H9 (cell line): ENCODE data around the gene TSPEAR. TPM values are rescaled to one million over a fixed set of nuclear protein-coding genes. Genes with fewer than 3 reads are reported as not detected.

Experiments
- DNase-seq: peaks from one replicate; pipeline ENCODE4 v3.0.0-alpha.2; 2017
- H2AFZ ChIP-seq: one replicate; pipeline ENCODE4 v1.6.1; 2013; ENCODE audit warnings: mild to moderate bottlenecking, low read length, control low read depth, moderate library complexity
- H2AK5ac ChIP-seq: 2 replicates; pipeline ENCODE4 v1.6.1; 2013; ENCODE audit warnings: low read length, control low read depth, mixed read lengths; ENCODE audit not compliant: insufficient read length
- H2BK120ac ChIP-seq: one replicate; pipeline ENCODE4 v1.6.1; 2013; ENCODE audit warnings: low read depth, mild to moderate bottlenecking, low read length, control low read depth, inconsistent platforms; ENCODE audit not compliant: poor library complexity, severe bottlenecking
- H2BK12ac ChIP-seq: 2 replicates; pipeline ENCODE4 v1.6.1; 2013; ENCODE audit warnings: low read length, control low read depth, mixed read lengths, low read depth; ENCODE audit not compliant: insufficient read length
- H2BK15ac ChIP-seq: 2 replicates; pipeline ENCODE4 v1.6.1; 2013; ENCODE audit warnings: low read depth, low read length, control low read depth
- H2BK20ac ChIP-seq: one replicate; pipeline ENCODE4 v1.6.1; 2013; ENCODE audit warnings: low read depth, mild to moderate bottlenecking, low read length, control low read depth, inconsistent platforms; ENCODE audit not compliant: poor library complexity, severe bottlenecking
- H2BK5ac ChIP-seq: 2 replicates; pipeline ENCODE4 v1.6.1; 2013; ENCODE audit warnings: low read length, control low read depth, mixed read lengths; ENCODE audit not compliant: insufficient read length
- H3K14ac ChIP-seq: 2 replicates; pipeline ENCODE4 v1.6.1; 2013; ENCODE audit warnings: low read length, control low read depth; ENCODE audit not compliant: insufficient read depth
- H3K18ac ChIP-seq: 2 replicates; pipeline ENCODE4 v1.6.1; 2013; ENCODE audit warnings: low read depth, mild to moderate bottlenecking, mixed read lengths, low read length, control low read depth; ENCODE audit not compliant: insufficient read length
- H3K23ac ChIP-seq: 2 replicates; pipeline ENCODE4 v1.6.1; 2013; ENCODE audit warnings: low read length, control low read depth, mixed read lengths, low read depth; ENCODE audit not compliant: insufficient read length
- H3K23me2 ChIP-seq: 2 replicates; pipeline ENCODE4 v1.6.1; 2013; ENCODE audit warnings: low read depth, mild to moderate bottlenecking, mixed read lengths, low read length, control low read depth; ENCODE audit not compliant: insufficient read length, poor library complexity, severe bottlenecking
- H3K27ac ChIP-seq: 2 replicates; pipeline ENCODE4 v1.5.1; 2013; ENCODE audit warnings: low read length, control low read depth, mixed read lengths, low read depth; ENCODE audit not compliant: insufficient read length
- H3K27me3 ChIP-seq: 2 replicates; pipeline ENCODE4 v1.6.1; 2013; ENCODE audit warnings: low read length, control low read depth, inconsistent platforms; ENCODE audit not compliant: insufficient read depth
- H3K4ac ChIP-seq: 2 replicates; pipeline ENCODE4 v1.6.1; 2013; ENCODE audit warnings: low read depth, mild to moderate bottlenecking, control low read depth, inconsistent platforms, low read length, moderate library complexity
- H3K4me1 ChIP-seq: 2 replicates; pipeline ENCODE4 v1.6.1; 2013; ENCODE audit warnings: low read length, control low read depth, inconsistent platforms; ENCODE audit not compliant: insufficient read depth
- H3K4me2 ChIP-seq: 2 replicates; pipeline ENCODE4 v1.6.1; 2013; ENCODE audit warnings: low read length, control low read depth, mixed read lengths; ENCODE audit not compliant: insufficient read length, insufficient read depth
- H3K56ac ChIP-seq: 2 replicates; pipeline ENCODE4 v1.6.1; 2013; ENCODE audit warnings: low read depth, mild to moderate bottlenecking, mixed read lengths, low read length, control low read depth; ENCODE audit not compliant: insufficient read length
- H3K79me1 ChIP-seq: 2 replicates; pipeline ENCODE4 v1.6.1; 2013; ENCODE audit warnings: low read depth, mild to moderate bottlenecking, moderate library complexity, low read length, control low read depth, inconsistent platforms; ENCODE audit not compliant: insufficient read depth, poor library complexity, severe bottlenecking
- H3K79me2 ChIP-seq: 2 replicates; pipeline ENCODE4 v1.6.1; 2013; ENCODE audit warnings: low read length, control low read depth, inconsistent platforms; ENCODE audit not compliant: insufficient read depth
- H3K9ac ChIP-seq: 2 replicates; pipeline ENCODE4 v1.6.1; 2013; ENCODE audit warnings: low read length, control low read depth, mixed read lengths; ENCODE audit not compliant: insufficient read length; ENCODE audit errors: extremely low read depth
- H3K9me3 ChIP-seq: one replicate; pipeline ENCODE4 v1.6.1; 2013; ENCODE audit warnings: low read depth, low read length, inconsistent platforms; ENCODE audit not compliant: control insufficient read depth
- H3T11ph ChIP-seq: one replicate; pipeline ENCODE4 v1.6.1; 2013; ENCODE audit warnings: mild to moderate bottlenecking, low read length, control low read depth, inconsistent platforms
- H4K20me1 ChIP-seq: one replicate; pipeline ENCODE4 v1.6.1; 2013; ENCODE audit not compliant: control insufficient read depth, insufficient read length, insufficient read depth
- H4K5ac ChIP-seq: 2 replicates; pipeline ENCODE4 v1.6.1; 2013; ENCODE audit warnings: low read depth, mild to moderate bottlenecking, mixed read lengths, low read length, control low read depth; ENCODE audit not compliant: insufficient read length
- H4K8ac ChIP-seq: replicated peaks from 2 replicates; pipeline ENCODE4 v1.6.1; 2013; ENCODE audit warnings: low read length, control low read depth, mixed read lengths, low read depth; ENCODE audit not compliant: insufficient read length
- H4K91ac ChIP-seq: 2 replicates; pipeline ENCODE4 v1.6.1; 2013; ENCODE audit warnings: low read depth, mild to moderate bottlenecking, moderate library complexity, mixed read lengths, low read length, control low read depth; ENCODE audit not compliant: insufficient read length
- H3K27ac Mint-ChIP-seq, 3 experiments: 2 replicates in 2 of 3; 3 replicates in 1 of 3; pipeline ENCODE4 v1.8.0; 2020 to 2021; ENCODE audit warnings: mixed read lengths in 3 of 3, mild to moderate bottlenecking in 1 of 3, moderate library complexity in 1 of 3
- H3K27me3 Mint-ChIP-seq: 2 replicates; pipeline ENCODE4 v1.8.0; 2021; ENCODE audit warnings: low read depth, mild to moderate bottlenecking, moderate library complexity, mixed read lengths
- H3K36me3 Mint-ChIP-seq, 3 experiments: 2 replicates in 2 of 3; 3 replicates in 1 of 3; pipeline ENCODE4 v1.8.0; 2020 to 2021; ENCODE audit warnings: low read depth in 3 of 3, mixed read lengths in 3 of 3; ENCODE audit not compliant: insufficient read depth in 1 of 3
- H3K4me1 Mint-ChIP-seq, 2 experiments: 2 replicates each; pipeline ENCODE4 v1.8.0; 2020; ENCODE audit warnings: mixed read lengths in 2 of 2
- H3K4me3 Mint-ChIP-seq, 2 experiments: 2 replicates in 1 of 2; 3 replicates in 1 of 2; pipeline ENCODE4 v1.8.0; 2020 to 2021; ENCODE audit warnings: mild to moderate bottlenecking in 2 of 2, mixed read lengths in 2 of 2, moderate library complexity in 1 of 2
- H3K9me3 Mint-ChIP-seq, 2 experiments: 2 replicates in 1 of 2; 3 replicates in 1 of 2; pipeline ENCODE4 v1.8.0; 2020; ENCODE audit warnings: mild to moderate bottlenecking in 2 of 2, mixed read lengths in 2 of 2, moderate library complexity in 1 of 2
- CTCF ChIP-seq: fragments of 200-600 bp; sonication (generic); conservative IDR thresholded peaks from 3 replicates; pipeline ENCODE4 v1.8.0; 2021; ENCODE audit warnings: antibody characterized with exemption, mild to moderate bottlenecking
- WGBS: extraction: QIAGEN DNeasy Blood & Tissue Kit; methylation state at CpG from one replicate; pipeline ENCODE4 v1.1.7; 2013; ENCODE audit warnings: missing lambda C conversion rate, low lambda C conversion rate, mixed read lengths; ENCODE audit not compliant: insufficient read length; ENCODE audit errors: extremely low coverage; 5-methylcytosine and 5-hydroxymethylcytosine counted together
- total RNA-seq: library from RNA; stranded (reverse); gene quantifications from 2 replicates; pipeline ENCODE4 v1.2.1, GENCODE V29; 2021

Gene TSPEAR
- total RNA-seq, 1 experiment from 2014 or later = 1.3 TPM

GRCh38 chr21:44510508-44511218 lies 200.7 kb downstream of the TSPEAR start:
- H3K27ac ChIP-seq = no peak overlapping the region
- H2BK12ac ChIP-seq = no peak overlapping the region
- H4K5ac ChIP-seq = no peak overlapping the region
- no peaks in the 10 kb centered on the region for H3K4me1 ChIP-seq
- H3T11ph ChIP-seq = no peak overlapping the region
- TF ChIP-seq CTCF = peak; percentile 98
- H2BK5ac ChIP-seq = no peak overlapping the region
- H2BK120ac ChIP-seq = no peak overlapping the region
- no peak overlapping the region for H3K9ac ChIP-seq
- Mint-ChIP-seq H3K9me3 (no peaks in the 10 kb centered on the region), H3K36me3 (peaks cover 0 to 5% (median 3%) of the 10 kb centered on the region in 3 experiments; a peak in 4 of 7 replicates), H3K4me1 (peaks cover 0 to 5% of the 10 kb centered on the region in 2 experiments; a peak in 2 of 4 replicates), H3K27ac (no peak overlapping the region), H3K4me3 (no peak overlapping the region; a peak in 2 of 5 replicates), H3K27me3 (no peaks in the 10 kb centered on the region)
- no peak overlapping the region for H2AFZ ChIP-seq
- no CpG with 5 or more reads among the region's 36 CpGs for WGBS
- H3K23me2 ChIP-seq = no peaks in the 10 kb centered on the region
- no peak overlapping the region for H3K18ac ChIP-seq
- no peak overlapping the region for H3K4me2 ChIP-seq
- peaks cover 4% of the 10 kb centered on the region for H4K20me1 ChIP-seq
- H3K4ac ChIP-seq = no peak overlapping the region
- H2BK20ac ChIP-seq = no peak overlapping the region
- H2BK15ac ChIP-seq = no peak overlapping the region
- H3K14ac ChIP-seq = no peak overlapping the region
- H3K23ac ChIP-seq = no peak overlapping the region
- no peaks in the 10 kb centered on the region for H3K79me2 ChIP-seq
- H3K79me1 ChIP-seq = no peaks in the 10 kb centered on the region
- H2AK5ac ChIP-seq = no peak overlapping the region
- peak; percentile 85 for DNase-seq
- H4K91ac ChIP-seq = no peak overlapping the region
- H3K27me3 ChIP-seq = no peaks in the 10 kb centered on the region
- H3K9me3 ChIP-seq = no peaks in the 10 kb centered on the region
- no peak overlapping the region for H4K8ac ChIP-seq
- no peak overlapping the region for H3K56ac ChIP-seq
